Neural progenitor cell (in vitro differentiated cells): Measurements from ENCODE around the gene ODF2. TPM values are rescaled to one million over a fixed set of nuclear protein-coding genes. Genes with fewer than 3 reads are reported as not detected.
"Not testable (repeated sequence)": the region's sequence is repeated elsewhere in the genome, so short reads cannot be mapped to it uniquely, and the experiment has no call there.

Experiments used
- DNase-seq: peaks from one replicate; pipeline ENCODE4 v3.0.0-alpha.2; 2016; ENCODE audit warnings: low spot score
- H2AFZ ChIP-seq: fragments of 200-600 bp; sonication (generic); replicated peaks from 2 replicates; pipeline ENCODE4 v1.6.1; 2016; ENCODE audit warnings: antibody characterized with exemption
- H3F3A ChIP-seq: fragments of 200-600 bp; sonication (generic); 2 replicates; pipeline ENCODE4 v1.6.1; 2016; ENCODE audit warnings: antibody characterized with exemption, low read depth
- H3K27ac ChIP-seq: fragments of 200-600 bp; sonication (generic); 2 replicates; pipeline ENCODE4 v1.5.1; 2016; ENCODE audit warnings: mild to moderate bottlenecking
- H3K27me3 ChIP-seq: fragments of 200-600 bp; sonication (generic); 2 replicates; pipeline ENCODE4 v1.6.1; 2016; ENCODE audit warnings: mild to moderate bottlenecking, moderate library complexity
- H3K36me3 ChIP-seq: fragments of 200-600 bp; sonication (generic); 2 replicates; pipeline ENCODE4 v1.5.1; 2016
- H3K4me1 ChIP-seq: fragments of 200-600 bp; sonication (generic); 2 replicates; pipeline ENCODE4 v1.6.1; 2016; ENCODE audit warnings: mixed run types
- H3K4me2 ChIP-seq: fragments of 200-600 bp; sonication (generic); 2 replicates; pipeline ENCODE4 v1.6.1; 2016
- H3K4me3 ChIP-seq: fragments of 200-600 bp; sonication (generic); 2 replicates; pipeline ENCODE4 v1.5.1; 2016
- H3K79me2 ChIP-seq: fragments of 200-600 bp; sonication (generic); 2 replicates; pipeline ENCODE4 v1.6.1; 2016; ENCODE audit warnings: low read depth
- H3K9ac ChIP-seq: fragments of 200-600 bp; sonication (generic); 2 replicates; pipeline ENCODE4 v1.6.1; 2016
- H3K9me3 ChIP-seq: fragments of 200-600 bp; sonication (generic); 2 replicates; pipeline ENCODE4 v1.5.1; 2016; ENCODE audit warnings: low read depth
- H4K20me1 ChIP-seq: fragments of 200-600 bp; sonication (generic); 2 replicates; pipeline ENCODE4 v1.6.1; 2016; ENCODE audit warnings: low read depth
- H3K27ac Mint-ChIP-seq: 3 replicates; pipeline ENCODE4 v1.8.0; 2021; ENCODE audit warnings: mixed read lengths
- H3K27me3 Mint-ChIP-seq: 2 replicates; pipeline ENCODE4 v1.8.0; 2022; ENCODE audit warnings: low read depth, mild to moderate bottlenecking, inconsistent platforms, moderate library complexity, mixed read lengths; ENCODE audit not compliant: insufficient read depth
- H3K36me3 Mint-ChIP-seq: 3 replicates; pipeline ENCODE4 v1.8.0; 2021; ENCODE audit warnings: mixed read lengths
- H3K4me1 Mint-ChIP-seq: 3 replicates; pipeline ENCODE4 v1.8.0; 2021; ENCODE audit warnings: mixed read lengths
- H3K4me3 Mint-ChIP-seq: 3 replicates; pipeline ENCODE4 v1.8.0; 2021; ENCODE audit warnings: mild to moderate bottlenecking, moderate library complexity, mixed read lengths
- H3K9me3 Mint-ChIP-seq: 3 replicates; pipeline ENCODE4 v1.8.0; 2020; ENCODE audit warnings: mixed read lengths
- EZH2 ChIP-seq: fragments of 200-600 bp; sonication (generic); IDR thresholded peaks from 2 replicates; pipeline ENCODE4 v1.6.1; 2017; ENCODE audit warnings: antibody characterized with exemption, mild to moderate bottlenecking, moderate library complexity
- EZH2phosphoT487 ChIP-seq: fragments of 200-600 bp; sonication (generic); IDR thresholded peaks from 2 replicates; pipeline ENCODE4 v1.6.1; 2017; ENCODE audit warnings: antibody characterized with exemption
- total RNA-seq: library from RNA; depleted of rRNA; stranded (reverse); fragments of >200 nt; gene quantifications from 2 replicates; pipeline ENCODE4 v1.2.3, GENCODE V29; 2015; ENCODE audit warnings: low replicate concordance
- TF ChIP-seq, protein P1 (sequence below): fragments of 200-600 bp; sonication (generic); IDR thresholded peaks from 2 replicates; pipeline ENCODE4 v1.5.1; 2017; ENCODE audit warnings: antibody characterized with exemption, mild to moderate bottlenecking

The ODF2 gene
- total RNA-seq, 1 donor from 2014 or later: 40.6 TPM

DNA sequence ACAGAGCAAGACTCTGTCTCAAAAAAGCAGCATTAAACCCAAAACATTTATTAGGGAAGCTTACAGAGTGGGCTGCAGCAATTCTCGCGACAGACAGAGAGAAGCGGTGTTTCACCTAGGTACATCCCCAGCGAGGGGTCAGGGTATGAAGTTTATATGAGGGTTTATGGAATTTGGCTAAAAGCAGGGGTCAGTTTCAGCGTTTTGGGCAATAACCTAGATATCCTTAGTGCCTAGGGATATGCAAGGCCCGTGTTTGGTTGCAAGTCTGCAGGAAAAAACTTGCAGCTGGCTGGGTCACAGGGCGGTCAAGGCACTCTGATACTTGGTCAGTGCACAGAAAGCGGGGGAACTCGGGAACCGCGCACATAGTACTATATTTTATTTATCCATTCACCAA is 48.1 kb downstream of the ODF2 start:
- Histone ChIP-seq H3K4me3 (peak overlapping the region; percentile 90), H3K4me1 (peaks cover 9% of the 10 kb centered on the region), H2AFZ (peak overlapping the region; percentile 79), H3K36me3 (no peaks in the 10 kb centered on the region), H3K79me2 (peaks cover 22% of the 10 kb centered on the region), H3K9ac (no peak overlapping the region), H3K4me2 (peak overlapping the region; percentile 86), H4K20me1 (peaks cover 7% of the 10 kb centered on the region), H3F3A (peaks cover 8% of the 10 kb centered on the region), H3K27me3 (no peaks in the 10 kb centered on the region), H3K27ac (no peak overlapping the region), H3K9me3 (no peaks in the 10 kb centered on the region)
- no peak for TF ChIP-seq EZH2phosphoT487
- H3K4me1 Mint-ChIP-seq: peaks cover 11% of the 10 kb centered on the region
- no peaks in the 10 kb centered on the region for H3K9me3 Mint-ChIP-seq
- H3K4me3 Mint-ChIP-seq: peak overlapping the region; percentile 100
- H3K27ac Mint-ChIP-seq: no peak overlapping the region
- peaks cover 7% of the 10 kb centered on the region for H3K36me3 Mint-ChIP-seq
- DNase-seq: peak; percentile 18
- no peaks in the 10 kb centered on the region for H3K27me3 Mint-ChIP-seq

DNA sequence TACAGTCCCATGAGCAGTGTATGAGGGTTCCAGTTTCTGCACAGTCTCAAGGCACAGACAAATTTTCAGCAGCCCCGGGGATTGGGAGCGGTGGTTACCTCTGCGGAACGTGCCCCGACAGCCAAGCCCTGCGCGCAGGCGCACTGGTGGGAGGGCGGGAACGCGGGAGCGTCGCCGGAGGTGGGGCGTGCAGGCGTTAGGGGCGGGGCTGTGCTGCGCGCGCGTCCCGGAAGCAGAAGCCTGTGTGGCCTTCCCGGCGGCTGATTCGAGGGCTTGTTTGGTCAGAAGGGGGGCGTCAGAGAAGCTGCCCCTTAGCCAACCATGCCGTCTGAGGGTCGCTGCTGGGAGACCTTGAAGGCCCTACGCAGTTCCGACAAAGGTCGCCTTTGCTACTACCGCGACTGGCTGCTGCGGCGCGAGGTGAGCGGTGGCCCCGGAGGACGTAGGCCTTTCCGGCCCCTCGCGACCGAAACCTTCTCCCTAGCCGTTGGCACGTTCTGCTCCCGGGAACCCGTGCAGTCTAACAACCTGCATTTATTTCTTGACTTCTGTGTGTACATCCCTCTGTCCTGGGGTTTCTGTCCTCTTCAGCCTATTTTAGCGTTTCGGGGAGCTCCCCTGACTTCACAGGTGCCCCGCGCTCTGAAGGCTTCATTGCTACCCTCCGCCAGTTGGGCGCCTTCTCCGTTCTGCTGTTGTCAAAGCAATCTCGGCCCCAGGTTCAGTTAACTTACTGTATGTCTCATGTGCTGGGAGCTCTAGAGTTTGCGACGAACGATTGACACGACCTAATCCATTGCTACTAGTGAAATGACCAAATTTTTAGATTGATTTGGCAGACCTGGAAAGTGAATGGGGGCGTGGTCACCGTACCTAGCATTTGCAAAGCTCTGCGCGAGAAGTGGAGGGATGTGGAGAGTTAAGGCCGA is 48.9 kb downstream of the ODF2 start, which contains the start of gene GLE1:
Gene GLE1, plus strand, starts transcription at position 235 of the 929 bp plus-strand sequence. Its CDS starts 87 bp downstream, at position 322.
- no peaks in the 10 kb centered on the region for H3K9me3 ChIP-seq
- H3K79me2 ChIP-seq: peaks cover 22% of the 10 kb centered on the region
- H3K4me1 Mint-ChIP-seq: peaks cover 11% of the 10 kb centered on the region
- peak within 1 kb of the TSS; percentile 90 for H3K4me3 ChIP-seq
- H3K36me3 ChIP-seq: no peaks in the 10 kb centered on the region
- H3K27ac ChIP-seq: no peak within 1 kb of the TSS
- no peaks in the 10 kb centered on the region for H3K27me3 Mint-ChIP-seq
- H3K9me3 Mint-ChIP-seq: no peaks in the 10 kb centered on the region
- H3K4me2 ChIP-seq: peak within 1 kb of the TSS; percentile 86
- TF ChIP-seq, protein P1, sequence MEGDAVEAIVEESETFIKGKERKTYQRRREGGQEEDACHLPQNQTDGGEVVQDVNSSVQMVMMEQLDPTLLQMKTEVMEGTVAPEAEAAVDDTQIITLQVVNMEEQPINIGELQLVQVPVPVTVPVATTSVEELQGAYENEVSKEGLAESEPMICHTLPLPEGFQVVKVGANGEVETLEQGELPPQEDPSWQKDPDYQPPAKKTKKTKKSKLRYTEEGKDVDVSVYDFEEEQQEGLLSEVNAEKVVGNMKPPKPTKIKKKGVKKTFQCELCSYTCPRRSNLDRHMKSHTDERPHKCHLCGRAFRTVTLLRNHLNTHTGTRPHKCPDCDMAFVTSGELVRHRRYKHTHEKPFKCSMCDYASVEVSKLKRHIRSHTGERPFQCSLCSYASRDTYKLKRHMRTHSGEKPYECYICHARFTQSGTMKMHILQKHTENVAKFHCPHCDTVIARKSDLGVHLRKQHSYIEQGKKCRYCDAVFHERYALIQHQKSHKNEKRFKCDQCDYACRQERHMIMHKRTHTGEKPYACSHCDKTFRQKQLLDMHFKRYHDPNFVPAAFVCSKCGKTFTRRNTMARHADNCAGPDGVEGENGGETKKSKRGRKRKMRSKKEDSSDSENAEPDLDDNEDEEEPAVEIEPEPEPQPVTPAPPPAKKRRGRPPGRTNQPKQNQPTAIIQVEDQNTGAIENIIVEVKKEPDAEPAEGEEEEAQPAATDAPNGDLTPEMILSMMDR: no peak
- TF ChIP-seq EZH2phosphoT487 (no peak), EZH2 (no peak)
- peaks cover 8% of the 10 kb centered on the region for H3F3A ChIP-seq
- peaks cover 10% of the 10 kb centered on the region for H4K20me1 ChIP-seq
- peak within 1 kb of the TSS; percentile 95 for H2AFZ ChIP-seq
- peak within 1 kb of the TSS; percentile 39 for H3K9ac ChIP-seq
- peak; percentile 98 for DNase-seq
- peak within 1 kb of the TSS; percentile 100 for H3K4me3 Mint-ChIP-seq
- peaks cover 9% of the 10 kb centered on the region for H3K4me1 ChIP-seq
- peaks cover 6% of the 10 kb centered on the region for H3K36me3 Mint-ChIP-seq
- H3K27ac Mint-ChIP-seq: peak within 1 kb of the TSS; percentile 63
- H3K27me3 ChIP-seq: no peaks in the 10 kb centered on the region

GRCh38 chr9:128505414-128505765 is 49.6 kb downstream of the ODF2 start:
- Mint-ChIP-seq H3K27me3 (no peaks in the 10 kb centered on the region), H3K27ac (peak overlapping the region; percentile 63), H3K4me1 (peaks cover 11% of the 10 kb centered on the region), H3K36me3 (peaks cover 2% of the 10 kb centered on the region), H3K4me3 (peak overlapping the region; percentile 100), H3K9me3 (no peaks in the 10 kb centered on the region)
- DNase-seq: no peak
- H3F3A ChIP-seq: peaks cover 8% of the 10 kb centered on the region
- H3K4me3 ChIP-seq: peak overlapping the region; percentile 90
- peaks cover 10% of the 10 kb centered on the region for H4K20me1 ChIP-seq
- H3K36me3 ChIP-seq: no peaks in the 10 kb centered on the region
- no peaks in the 10 kb centered on the region for H3K27me3 ChIP-seq
- H3K4me2 ChIP-seq: peak overlapping the region; percentile 86
- no peaks in the 10 kb centered on the region for H3K9me3 ChIP-seq
- peaks cover 9% of the 10 kb centered on the region for H3K4me1 ChIP-seq
- H3K9ac ChIP-seq: peak overlapping the region; percentile 39
- peaks cover 22% of the 10 kb centered on the region for H3K79me2 ChIP-seq
- no peak overlapping the region for H3K27ac ChIP-seq
- TF ChIP-seq EZH2: no peak
- TF ChIP-seq, protein P1: no peak
- no peak for TF ChIP-seq EZH2phosphoT487
- no peak overlapping the region for H2AFZ ChIP-seq

- H3K4me3 ChIP-seq: peak overlapping the region; percentile 90
- peaks cover 22% of the 10 kb centered on the region for H3K79me2 ChIP-seq
- not testable (repeated sequence) for H3K9me3 Mint-ChIP-seq, H3K27me3 Mint-ChIP-seq, H2AFZ ChIP-seq, H3K27me3 ChIP-seq, H3K4me1 ChIP-seq, DNase-seq, H4K20me1 ChIP-seq, H3K9ac ChIP-seq, H3K36me3 ChIP-seq, H3K27ac Mint-ChIP-seq, H3K27ac ChIP-seq, H3K36me3 Mint-ChIP-seq, H3F3A ChIP-seq, H3K9me3 ChIP-seq
- H3K4me1 Mint-ChIP-seq: peaks cover 11% of the 10 kb centered on the region
- peak overlapping the region; percentile 86 for H3K4me2 ChIP-seq
- H3K4me3 Mint-ChIP-seq: peak overlapping the region; percentile 100
These were observed 50.1 kb downstream of the ODF2 start for GRCh38 chr9:128505906-128506305.
